GM18499 (cell line): ENCODE results near the gene XDH.

Experiments used
- ATAC-seq: cut with Tn5 transposase; IDR thresholded peaks from one replicate; pipeline ENCODE4 v1.9.1; 2021; ENCODE audit warnings: moderate number of reproducible peaks; ENCODE audit not compliant: insufficient read depth, unreplicated experiment

Gene XDH

GRCh38 chr2:31414601-31415241 is at the start of gene XDH:
XDH (minus strand) TSS chr2:31414742; CDS start chr2:31414666, 76 bp downstream.
- no peak for ATAC-seq

GRCh38 chr2:31457651-31458050 is 43.1 kb upstream of the XDH start:
- no peak for ATAC-seq

DNA sequence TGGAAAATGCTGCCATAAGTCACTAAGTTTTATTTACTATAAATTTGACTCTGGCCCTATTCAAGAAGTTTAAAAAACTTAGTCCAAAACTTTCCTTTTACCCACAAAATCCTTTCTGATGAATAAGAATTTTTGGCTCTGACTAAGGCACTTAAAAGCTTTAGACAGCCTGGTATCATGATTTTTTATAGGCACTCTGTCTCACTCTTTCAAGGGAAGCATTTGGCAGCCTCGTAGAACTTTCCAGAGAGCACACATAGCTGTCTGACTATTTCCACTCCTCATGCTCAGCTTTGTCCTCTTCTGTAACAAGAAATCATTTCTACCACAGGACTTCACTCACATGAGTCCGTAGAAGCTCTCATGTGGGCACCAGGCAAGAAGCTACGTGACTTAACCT is 32.3 kb upstream of the XDH start:
- no peak for ATAC-seq

GRCh38 chr2:31442376-31442775 is 27.8 kb upstream of the XDH start:
- no peak for ATAC-seq

DNA sequence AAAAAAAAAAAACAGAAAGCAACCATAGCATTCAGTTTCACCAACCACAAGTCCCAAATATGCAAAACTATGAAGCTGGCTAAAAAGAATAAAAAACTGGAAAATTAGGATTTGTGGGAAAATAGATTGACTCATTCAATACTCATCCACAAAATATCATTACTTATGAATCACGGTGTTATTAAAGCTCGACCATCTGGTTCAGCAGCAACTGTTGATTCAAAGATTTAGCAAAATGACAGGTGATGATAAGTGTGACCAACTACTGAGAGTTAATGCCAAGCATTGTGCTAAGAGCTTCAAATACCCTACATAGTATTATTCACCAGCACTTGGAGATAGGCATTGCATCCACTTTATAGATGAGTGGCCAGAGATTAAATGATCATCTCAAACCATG is 26.2 kb upstream of the XDH start:
- no peak for ATAC-seq

GRCh38 chr2:31434911-31435310 is 20.4 kb upstream of the XDH start:
- ATAC-seq, result no peak

- ATAC-seq, result no peak
Measured at GRCh38 chr2:31433541-31433940, 19.0 kb upstream of the XDH start.

DNA sequence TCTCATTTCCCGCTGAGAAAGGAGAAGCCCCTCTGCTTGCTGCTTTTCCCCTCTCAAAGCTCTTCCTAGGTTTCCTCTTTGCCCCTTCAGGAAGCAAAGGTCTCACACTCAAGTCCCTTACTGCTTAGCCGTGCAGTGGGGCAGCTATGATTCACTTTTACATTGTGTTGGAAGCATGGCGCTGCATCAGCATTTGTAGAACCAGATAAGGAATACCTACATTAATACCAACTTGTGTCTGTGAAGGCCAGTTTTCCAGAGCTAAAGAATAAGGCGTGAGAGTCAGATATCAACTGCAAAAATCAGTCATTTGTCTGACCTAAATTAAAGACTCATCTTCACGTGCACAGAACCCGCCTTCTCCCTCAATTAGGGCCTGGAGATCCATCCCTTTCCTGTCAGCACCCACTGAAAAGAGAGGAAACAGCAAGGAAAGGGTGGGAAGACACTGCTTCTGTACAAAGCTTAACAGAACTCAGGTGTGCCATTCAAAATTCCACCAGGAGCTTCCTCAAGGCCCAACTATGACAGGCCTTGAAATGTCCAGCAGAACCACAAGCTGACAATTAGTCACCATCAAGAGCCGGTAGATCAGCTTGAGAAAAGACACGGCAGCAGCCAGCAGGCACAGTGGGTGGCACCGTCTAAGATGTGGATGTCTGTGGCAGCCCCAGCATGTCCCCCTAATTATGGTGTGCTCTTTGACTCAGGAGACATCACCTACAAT is 16.1 kb upstream of the XDH start:
- ATAC-seq, result no peak

- no peak for ATAC-seq
Measured at GRCh38 chr2:31429759-31430438, 15.4 kb upstream of the XDH start.

DNA sequence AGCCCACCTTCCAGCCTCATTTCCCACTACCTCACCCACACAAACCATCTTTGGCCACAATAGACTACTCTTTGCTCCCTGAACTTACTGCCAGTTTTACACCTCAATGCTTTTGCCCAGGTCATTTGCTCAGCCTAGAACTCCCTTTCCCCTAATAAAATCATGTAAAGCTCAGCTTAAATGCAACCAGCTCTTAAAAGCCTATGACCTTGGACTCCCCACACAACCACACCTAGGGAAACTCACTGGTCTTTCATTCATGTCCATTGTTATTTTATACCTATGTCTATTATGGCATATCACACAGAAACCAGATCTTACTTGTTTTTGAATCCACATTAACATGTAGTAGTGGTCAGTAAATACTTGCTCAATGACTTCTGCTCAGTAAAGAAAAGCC is 14.5 kb upstream of the XDH start:
- no peak for ATAC-seq

- ATAC-seq, result no peak
Measured at GRCh38 chr2:31428001-31428418, 13.5 kb upstream of the XDH start.

DNA sequence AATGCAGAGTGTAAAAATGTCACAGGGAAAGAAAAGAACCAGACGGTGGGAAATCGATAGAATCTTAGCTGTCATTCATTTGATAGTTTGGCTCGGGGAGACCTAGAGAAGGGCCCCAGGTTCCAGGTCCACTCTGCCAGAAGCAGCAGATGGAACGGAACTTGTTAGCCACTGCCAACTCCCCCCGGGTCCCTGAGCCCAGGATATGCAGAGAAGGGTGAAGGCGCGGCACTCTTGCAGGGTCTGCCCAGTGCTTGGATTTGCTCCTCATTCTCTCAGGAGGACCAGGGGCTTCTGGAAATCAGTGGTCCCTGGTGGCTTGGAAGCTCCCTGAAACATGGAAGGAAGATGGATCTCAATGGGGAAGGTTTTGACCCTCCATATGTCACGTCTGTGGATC is 11.6 kb upstream of the XDH start:
- no peak for ATAC-seq

DNA sequence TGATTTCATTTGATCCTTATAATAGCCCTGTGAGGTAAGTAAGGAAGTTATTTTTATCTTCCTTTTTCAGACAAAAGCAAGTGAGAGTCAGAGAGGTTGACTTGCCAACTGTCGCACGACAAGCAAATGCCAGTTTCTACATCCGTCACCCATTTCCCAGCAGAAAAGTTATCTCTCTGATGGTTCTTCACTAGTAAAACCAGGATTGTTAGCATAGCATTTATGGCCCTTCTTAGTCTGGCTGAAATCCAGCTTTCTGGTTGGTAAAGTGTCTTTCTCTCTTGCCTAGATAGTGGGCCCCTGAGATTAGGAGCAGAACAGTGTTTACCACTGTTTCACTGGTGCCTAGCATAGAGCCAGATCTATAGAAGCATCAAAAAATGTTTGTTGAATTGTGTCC is 7.1 kb upstream of the XDH start:
- ATAC-seq, result no peak

GRCh38 chr2:31420936-31421335 is 6.4 kb upstream of the XDH start:
- no peak for ATAC-seq

DNA sequence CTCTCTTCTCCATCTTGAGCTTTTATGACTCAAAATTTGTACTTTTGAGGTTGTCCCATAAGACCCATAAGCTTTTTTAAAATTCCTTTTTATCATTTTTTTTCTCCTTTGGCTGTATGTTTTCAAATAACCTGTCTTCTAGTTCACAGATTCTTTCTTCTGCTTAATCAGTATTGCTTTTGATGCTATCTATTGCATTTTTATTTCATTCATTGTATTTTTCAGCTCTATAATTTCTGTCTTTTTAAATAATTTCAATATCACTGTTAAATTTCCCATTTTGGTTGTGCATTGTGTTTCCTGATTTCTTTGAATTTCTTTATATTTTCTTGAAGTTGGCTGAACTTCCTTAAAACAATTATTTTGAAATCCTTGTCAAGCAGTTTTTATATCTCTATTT is 4.8 kb upstream of the XDH start:
- no peak for ATAC-seq

GRCh38 chr2:31415421-31415820 is 879 bp upstream of the XDH start:
- ATAC-seq, result no peak

DNA sequence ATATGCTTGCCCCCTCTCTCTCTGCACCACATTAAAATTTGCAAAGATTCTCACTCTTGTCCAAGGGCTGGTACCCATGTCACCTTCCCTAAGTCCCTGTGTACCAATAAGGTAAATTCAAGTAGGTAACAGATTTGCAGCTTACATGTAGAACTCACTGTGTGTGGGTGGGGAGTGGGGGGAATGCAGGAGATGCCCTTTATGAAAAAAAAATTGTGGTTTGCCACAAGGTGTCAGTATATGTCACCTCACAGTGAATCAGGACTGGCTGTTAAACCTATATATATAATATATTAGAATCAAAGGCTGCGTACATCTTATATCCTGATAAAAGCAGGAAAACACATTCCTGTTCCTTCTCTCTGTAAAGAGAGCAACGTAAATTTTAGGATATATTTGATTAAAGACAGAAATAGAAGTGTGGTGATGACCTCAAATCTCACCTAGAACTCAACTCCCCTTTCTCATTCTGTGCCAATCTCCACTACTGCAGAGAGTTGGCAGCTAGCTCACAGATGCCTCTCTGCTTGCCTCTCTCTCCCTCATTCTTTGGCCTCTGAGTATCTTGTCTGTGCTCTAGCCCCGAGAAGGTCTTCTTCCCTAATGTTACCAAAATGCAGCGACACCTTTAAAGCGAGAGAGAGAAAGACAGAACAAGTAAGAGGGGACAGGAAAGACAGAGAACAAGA is 536 bp downstream of the XDH start:
- ATAC-seq, result no peak

GRCh38 chr2:31413025-31413424 is 1.5 kb downstream of the XDH start:
- no peak for ATAC-seq

GRCh38 chr2:31411771-31412170 is 2.8 kb downstream of the XDH start:
- no peak for ATAC-seq

DNA sequence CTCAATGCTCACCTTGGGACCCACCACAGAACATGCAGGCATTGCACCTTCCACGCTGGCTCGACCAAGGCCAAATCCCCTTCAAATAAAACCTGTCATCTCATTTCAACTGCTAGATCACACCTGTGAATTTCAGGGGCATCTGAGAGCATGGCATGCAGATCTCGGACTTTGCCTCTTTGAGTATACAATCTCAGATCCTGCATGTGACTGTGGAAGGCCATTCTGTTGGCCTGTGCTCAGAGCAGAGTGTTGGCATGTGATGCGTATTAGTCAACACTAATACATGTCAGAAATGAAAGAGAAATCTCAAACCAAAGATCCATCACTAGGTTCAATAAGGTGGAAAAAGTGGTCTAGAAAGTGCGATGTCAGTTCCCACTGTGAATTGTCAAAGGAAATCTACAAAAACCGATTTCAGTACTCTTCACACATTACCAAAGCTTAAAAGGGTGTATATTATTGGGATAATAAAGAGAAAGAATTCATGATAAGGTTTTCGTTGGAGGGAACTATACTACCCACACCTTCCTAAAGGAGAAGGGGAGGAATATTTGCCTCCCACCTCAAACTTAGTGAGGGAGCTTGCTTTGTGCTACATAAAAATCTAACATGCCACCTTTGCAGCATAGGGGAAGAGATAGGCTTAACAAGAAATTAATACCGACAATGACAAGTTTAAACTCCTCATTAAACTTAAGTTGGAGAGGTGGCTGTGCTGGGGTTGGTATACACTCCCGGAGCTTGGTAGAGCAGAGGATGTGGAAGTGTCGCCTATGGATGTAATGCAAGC is 7.8 kb downstream of the XDH start:
- ATAC-seq, result no peak
